ENCODE measurements around the gene ELOA.
"Not testable (repeated sequence)": the region's sequence is repeated elsewhere in the genome, so short reads cannot be mapped to it uniquely, and the experiment has no call there.

ELOA gene

DNA sequence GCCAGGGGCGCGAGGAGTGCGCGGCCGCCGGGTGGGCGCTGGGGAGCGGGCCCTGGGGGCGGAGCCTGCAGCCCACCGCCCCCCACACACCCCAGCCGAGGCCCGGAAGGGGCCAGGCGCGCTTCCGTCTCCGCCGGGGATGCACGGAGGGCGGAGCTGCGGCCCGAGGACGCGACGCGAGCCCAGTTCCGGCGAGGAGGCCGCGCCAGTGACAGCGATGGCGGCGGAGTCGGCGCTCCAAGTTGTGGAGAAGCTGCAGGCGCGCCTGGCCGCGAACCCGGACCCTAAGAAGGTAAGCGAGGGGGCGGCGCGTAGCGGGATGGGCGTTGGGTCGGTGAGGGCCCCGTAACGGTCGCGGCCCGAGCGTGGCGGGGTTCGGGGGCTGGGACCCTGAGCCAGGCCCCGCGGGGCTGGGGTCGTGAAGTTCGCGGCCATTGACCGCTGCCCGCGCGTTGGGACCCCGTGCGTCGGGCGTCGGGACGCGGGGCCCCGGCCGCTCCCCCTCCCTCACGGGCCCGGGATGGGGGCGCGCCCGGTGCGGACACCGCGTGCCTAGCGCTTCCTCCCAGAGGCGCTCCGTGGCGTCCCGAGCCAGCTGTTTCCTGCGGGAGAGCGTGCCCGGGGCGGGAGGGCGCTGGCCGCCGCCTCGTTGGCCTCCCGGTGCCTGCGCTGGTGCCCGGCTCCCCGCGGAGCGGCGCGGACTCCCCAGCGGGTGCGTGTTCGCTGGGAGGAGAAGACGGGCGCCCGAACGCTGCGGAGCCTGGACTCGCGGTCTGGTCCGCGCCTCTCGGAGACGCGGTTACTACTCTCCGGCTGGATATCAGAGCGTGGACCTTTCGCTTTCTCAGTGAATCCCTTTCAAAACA, at the start of gene ELOA:
TSS of gene ELOA (plus strand) at position 185 of the 866 bp plus-strand sequence. CDS start at position 218, 33 bp downstream.
- DNase-seq: peak; percentile 61

- no peak for DNase-seq
Measured at GRCh38 chr1:23693599-23693998, 49.7 kb upstream of the ELOA start.

DNA sequence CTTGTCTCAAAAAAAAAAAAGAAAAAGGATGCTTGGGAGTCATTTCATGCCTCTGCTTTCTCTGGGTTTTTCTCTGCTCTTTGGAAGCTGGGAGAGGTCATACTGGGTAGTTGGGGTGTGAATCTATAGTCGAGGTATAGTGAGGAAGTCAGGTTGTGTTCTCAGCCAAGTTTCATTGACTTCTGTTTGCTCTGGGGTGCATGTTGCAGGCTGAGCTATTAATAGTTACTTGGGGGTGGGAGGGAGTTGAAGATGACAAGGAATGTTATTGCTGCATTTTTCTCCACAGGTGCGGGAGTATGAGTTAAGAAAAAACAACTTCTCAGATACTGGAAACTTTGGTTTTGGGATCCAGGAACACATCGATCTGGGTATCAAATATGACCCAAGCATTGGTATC, 48.9 kb upstream of the ELOA start:
- no peak for DNase-seq

GRCh38 chr1:23695667-23696066, 47.6 kb upstream of the ELOA start:
- no peak for DNase-seq

DNA sequence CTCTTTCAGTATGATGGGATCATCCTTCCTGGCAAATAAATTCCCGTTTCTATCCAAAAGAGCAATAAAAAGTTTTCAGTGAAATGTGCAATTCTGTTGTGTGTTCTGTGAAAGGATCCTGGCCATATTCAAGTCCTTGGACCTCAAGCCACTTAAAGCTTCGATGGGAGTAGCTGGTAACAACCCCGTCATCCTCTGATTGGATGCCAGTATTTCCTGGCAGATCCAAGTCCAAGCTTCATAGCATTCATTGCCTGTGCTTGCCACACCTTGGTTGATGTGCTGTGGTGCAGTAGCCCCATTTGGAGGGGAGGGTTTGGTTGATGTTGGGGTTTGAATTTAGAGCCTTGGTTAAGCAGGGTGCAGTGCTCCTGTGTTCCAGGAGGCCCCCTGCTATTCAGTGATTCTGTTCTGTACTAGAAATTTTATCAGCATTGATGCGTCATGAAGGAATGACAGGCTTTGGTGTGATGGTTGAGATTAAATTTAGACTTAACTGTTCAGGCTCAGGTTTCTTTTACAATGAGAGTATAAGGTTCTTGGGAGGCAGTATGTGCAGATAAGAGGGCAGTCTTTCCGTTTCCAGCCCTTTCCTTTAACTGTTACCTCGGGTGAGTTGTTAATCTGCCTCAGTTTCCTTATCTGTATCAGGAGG, 46.8 kb upstream of the ELOA start:
- DNase-seq: no peak

DNA sequence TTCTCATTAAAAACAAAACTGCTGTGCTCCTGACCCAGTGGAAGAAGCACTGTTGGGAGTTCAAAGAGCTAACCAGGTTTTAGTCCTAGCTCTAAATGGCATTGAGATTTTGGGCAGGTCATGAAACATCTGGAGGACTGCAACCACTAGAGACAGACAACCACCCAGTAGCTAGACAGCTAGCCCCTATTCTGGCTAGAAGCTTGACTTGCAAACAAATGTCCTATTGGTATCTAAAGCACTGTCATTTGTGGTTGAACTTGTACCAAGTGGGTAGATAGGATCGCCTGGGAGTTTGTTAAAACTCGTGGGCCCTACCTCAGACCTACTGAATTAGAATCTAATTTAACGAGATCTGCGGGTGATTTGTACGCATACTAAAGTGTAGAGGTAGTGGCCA, 44.8 kb upstream of the ELOA start:
- no peak for DNase-seq

- no peak for DNase-seq
Measured at GRCh38 chr1:23699280-23700179, 43.7 kb upstream of the ELOA start.

GRCh38 chr1:23701310-23701709, 42.0 kb upstream of the ELOA start:
- no peak for DNase-seq

DNA sequence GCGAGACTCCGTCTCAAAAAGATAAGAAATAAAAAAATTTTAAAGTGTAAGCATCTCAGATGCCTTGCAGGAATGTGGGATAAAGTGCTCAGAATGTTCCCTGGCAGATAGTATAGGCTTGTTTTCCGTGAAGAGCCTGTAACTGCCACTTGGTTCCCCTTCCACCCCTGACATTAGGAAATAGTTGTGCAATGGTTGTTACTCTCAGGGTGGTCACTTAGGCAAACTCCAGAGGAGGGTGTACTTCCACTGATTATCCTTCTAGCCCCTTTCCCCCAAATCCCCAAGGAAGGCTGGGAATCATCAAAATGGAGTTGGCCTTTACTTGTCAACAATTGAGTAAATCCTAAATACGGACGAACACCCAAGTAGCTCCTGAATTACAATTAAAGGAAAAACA, 41.3 kb upstream of the ELOA start:
- DNase-seq: no peak

DNA sequence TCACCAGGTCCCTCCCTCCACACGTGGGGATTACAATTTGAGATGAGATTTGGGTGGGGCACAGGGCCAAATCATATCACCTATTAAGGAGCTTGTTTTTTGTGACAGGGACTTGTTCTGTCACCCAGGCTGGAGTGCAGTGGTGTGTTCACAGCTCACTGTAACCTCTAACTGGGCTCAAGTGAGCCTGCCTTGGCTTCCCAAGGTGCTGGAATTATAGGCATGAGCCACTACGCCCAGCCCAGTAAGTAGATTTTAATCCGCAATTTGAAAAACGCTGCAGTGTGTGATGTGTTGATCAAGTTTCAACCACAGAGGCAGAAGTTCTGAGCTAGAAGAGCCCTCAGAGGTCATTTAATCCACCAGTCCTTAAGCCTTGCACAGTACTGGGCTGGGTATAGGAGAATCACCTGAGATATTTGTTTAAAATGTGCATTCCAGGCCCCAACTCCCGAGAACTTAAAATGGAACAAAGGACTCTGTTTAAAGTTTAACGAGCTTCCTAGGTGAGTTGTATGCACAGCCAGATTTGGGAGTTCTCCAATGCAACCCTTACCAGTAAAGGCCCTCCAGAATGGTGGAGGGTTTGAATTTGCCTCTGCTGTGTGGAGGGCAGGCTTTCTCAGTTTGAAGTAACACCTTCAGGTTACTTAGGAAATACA, 38.3 kb upstream of the ELOA start:
- no peak for DNase-seq

DNA sequence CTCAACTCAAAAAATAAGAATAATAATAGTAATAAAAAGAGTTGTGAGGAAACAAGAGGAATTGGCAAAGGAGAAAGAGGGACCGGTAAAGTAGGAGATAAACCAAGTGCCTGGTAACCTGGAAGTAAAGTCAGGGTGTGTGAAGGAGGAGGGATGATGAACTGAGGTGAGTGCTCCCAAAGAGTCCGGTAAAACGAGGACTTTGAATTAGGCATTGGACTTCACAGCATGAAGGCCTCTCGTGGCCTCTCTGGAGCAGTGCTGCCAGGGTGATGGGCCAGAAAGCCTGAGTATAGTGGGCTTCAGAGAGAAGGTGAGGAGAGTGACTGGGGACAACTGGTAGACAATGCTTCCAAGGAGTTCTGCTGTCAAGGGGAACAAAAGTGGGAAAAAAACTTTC, 34.0 kb upstream of the ELOA start:
- DNase-seq: no peak

DNA sequence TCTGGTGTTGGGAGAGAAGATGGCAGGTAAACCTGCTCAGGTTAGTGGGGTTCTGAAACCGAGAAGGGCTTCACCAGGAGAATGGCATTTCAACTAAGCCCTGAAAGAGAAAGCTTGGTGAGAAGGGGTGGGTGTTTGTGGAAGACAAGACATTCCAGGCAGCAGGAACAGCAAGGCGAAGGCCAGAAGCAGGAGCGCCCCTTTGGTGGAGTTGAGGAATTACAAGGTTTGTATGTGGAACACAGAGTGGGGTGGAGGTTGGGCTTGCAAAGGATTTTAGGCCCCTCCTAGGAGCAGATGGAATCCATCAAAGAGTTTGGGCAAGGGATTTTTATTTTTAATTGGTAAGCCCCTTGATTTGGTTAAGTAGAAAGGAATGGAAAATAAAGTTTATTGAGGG, 24.8 kb upstream of the ELOA start:
- DNase-seq: peak; percentile 20

GRCh38 chr1:23719162-23719820, 24.0 kb upstream of the ELOA start:
- no peak for DNase-seq

GRCh38 chr1:23720256-23720995, 22.8 kb upstream of the ELOA start:
- DNase-seq: no peak

DNA sequence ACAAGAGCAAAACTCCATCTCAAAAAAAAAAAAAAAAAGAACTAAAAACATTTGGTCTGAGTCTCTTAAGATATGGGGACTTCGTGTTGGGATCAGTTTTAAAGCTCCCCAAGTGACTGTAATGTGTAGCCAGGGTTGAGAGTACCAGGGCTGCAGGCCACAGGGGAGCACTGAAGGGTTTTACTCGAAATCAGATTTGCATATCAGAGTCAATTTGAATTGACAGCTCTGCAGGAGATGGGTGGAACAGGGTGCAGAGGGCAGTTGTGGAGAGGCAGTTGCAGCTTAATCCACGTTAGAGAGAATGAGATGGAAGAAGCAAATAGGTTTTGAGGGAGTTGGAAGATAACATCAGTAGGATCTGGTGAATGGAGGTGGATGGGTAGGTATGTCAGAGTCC, 20.6 kb upstream of the ELOA start:
- DNase-seq: no peak

DNA sequence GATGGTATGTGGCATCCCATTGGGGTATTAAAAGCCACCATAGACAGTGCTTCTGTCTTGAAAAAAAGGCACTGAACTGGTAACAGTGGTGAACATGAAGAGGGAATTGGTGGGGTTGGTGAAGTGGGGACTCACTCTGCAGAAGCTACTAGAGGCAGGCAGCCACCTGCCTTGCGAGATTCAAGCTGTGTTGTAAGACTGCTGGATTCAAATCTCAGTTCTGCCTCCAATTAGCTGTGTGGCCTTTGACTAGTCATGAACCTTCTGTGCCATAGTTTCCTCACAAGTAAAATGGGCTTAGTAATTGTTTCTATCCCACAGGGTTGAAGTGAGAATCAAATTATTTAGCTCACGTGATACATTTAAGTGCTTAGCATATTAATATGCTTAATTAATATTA, 16.6 kb upstream of the ELOA start:
- DNase-seq: no peak

- peak; percentile 51 for DNase-seq
Measured at GRCh38 chr1:23727362-23727811, 15.9 kb upstream of the ELOA start.

DNA sequence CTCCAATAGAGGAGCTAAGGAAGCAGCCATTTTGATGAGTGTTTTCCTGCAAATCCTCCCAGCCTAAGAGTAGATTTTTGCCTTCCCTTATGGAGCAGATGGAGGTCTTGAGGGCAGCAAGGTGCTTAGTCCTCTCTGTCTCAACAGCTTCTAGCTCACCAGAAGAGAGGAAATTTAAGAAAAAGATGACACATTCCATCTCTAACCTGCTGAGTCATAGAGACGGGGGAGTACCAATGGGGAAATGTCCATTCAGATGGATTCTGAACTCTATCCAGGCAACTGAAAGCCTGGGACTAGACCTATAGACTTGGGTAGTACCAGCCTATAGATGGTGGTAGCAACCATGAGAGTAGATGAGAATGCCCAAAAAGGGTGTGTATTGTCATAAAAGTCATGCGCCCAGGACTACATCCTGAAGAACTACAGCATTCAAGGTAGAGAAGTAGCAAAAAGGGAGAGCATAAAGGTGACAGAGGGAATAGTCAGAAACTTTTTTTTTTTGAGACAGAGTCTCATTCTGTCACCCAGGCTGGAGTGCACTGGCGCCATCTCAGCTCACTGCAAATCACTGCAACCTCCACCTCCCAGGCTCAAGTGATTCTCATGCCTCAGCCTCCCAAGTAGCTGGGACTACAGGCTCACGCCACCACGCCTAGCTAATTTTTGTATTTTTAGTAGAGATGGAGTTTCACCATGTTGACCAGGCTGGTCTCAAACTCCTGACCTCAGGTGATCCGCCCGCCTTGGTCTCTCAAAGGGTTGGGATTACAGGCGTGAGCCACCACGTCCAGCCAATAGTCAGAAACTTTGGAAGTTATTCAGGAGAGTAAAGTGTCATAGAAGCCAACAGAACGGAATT, 10.7 kb upstream of the ELOA start:
- DNase-seq: no peak

GRCh38 chr1:23733281-23733680, 10.0 kb upstream of the ELOA start:
- not testable (repeated sequence) for DNase-seq

DNA sequence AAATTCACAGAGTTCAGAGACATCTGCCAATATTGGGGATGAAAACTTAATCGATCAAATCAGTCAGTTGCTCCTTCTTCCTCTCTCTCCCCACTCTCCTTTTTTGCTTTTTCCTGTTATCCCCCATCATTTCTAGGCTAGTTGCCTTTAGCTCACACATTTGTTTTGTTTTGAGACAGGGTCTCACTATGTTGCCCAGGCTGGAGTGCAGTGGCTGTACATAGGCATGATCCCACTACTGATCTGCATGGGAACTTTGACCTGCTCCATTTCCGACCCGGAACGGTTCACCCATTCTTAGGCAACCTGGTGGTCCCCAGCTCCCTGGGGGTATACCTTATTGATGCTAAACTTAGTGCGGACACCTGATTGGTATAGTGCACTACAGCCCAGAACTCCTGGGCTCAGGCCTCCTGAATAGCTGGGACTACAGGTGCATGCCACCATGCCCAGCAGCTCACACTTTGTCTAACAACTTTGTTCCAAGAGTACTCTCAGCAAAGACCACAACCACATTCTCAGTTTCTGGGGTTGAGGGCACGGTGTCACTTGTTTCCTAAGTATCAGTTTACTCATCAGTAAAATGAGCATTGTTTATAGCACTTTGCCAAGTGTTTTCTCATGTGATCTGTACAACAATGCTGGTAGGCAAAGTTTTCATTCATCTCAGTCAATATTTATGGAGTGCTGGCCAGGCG, 6.7 kb upstream of the ELOA start:
- DNase-seq: no peak

Data from NCI-H510A treated with DMSO at 0.1 percent for 48 hours (cell line).